H9 (cell line): ENCODE data around the gene EPB41L2. TPM values are rescaled to one million over a fixed set of nuclear protein-coding genes. Genes with fewer than 3 reads are reported as not detected.

Source experiments
- DNase-seq: peaks from one replicate; pipeline ENCODE4 v3.0.0-alpha.2; 2017
- H2AFZ ChIP-seq: one replicate; pipeline ENCODE4 v1.6.1; 2013; ENCODE audit warnings: mild to moderate bottlenecking, low read length, control low read depth, moderate library complexity
- H2AK5ac ChIP-seq: 2 replicates; pipeline ENCODE4 v1.6.1; 2013; ENCODE audit warnings: low read length, control low read depth, mixed read lengths; ENCODE audit not compliant: insufficient read length
- H2BK120ac ChIP-seq: one replicate; pipeline ENCODE4 v1.6.1; 2013; ENCODE audit warnings: low read depth, mild to moderate bottlenecking, low read length, control low read depth, inconsistent platforms; ENCODE audit not compliant: poor library complexity, severe bottlenecking
- H2BK12ac ChIP-seq: 2 replicates; pipeline ENCODE4 v1.6.1; 2013; ENCODE audit warnings: low read length, control low read depth, mixed read lengths, low read depth; ENCODE audit not compliant: insufficient read length
- H2BK15ac ChIP-seq: 2 replicates; pipeline ENCODE4 v1.6.1; 2013; ENCODE audit warnings: low read depth, low read length, control low read depth
- H2BK20ac ChIP-seq: one replicate; pipeline ENCODE4 v1.6.1; 2013; ENCODE audit warnings: low read depth, mild to moderate bottlenecking, low read length, control low read depth, inconsistent platforms; ENCODE audit not compliant: poor library complexity, severe bottlenecking
- H2BK5ac ChIP-seq: 2 replicates; pipeline ENCODE4 v1.6.1; 2013; ENCODE audit warnings: low read length, control low read depth, mixed read lengths; ENCODE audit not compliant: insufficient read length
- H3K14ac ChIP-seq: 2 replicates; pipeline ENCODE4 v1.6.1; 2013; ENCODE audit warnings: low read length, control low read depth; ENCODE audit not compliant: insufficient read depth
- H3K18ac ChIP-seq: 2 replicates; pipeline ENCODE4 v1.6.1; 2013; ENCODE audit warnings: low read depth, mild to moderate bottlenecking, mixed read lengths, low read length, control low read depth; ENCODE audit not compliant: insufficient read length
- H3K23ac ChIP-seq: 2 replicates; pipeline ENCODE4 v1.6.1; 2013; ENCODE audit warnings: low read length, control low read depth, mixed read lengths, low read depth; ENCODE audit not compliant: insufficient read length
- H3K23me2 ChIP-seq: 2 replicates; pipeline ENCODE4 v1.6.1; 2013; ENCODE audit warnings: low read depth, mild to moderate bottlenecking, mixed read lengths, low read length, control low read depth; ENCODE audit not compliant: insufficient read length, poor library complexity, severe bottlenecking
- H3K27ac ChIP-seq: 2 replicates; pipeline ENCODE4 v1.5.1; 2013; ENCODE audit warnings: low read length, control low read depth, mixed read lengths, low read depth; ENCODE audit not compliant: insufficient read length
- H3K27me3 ChIP-seq: 2 replicates; pipeline ENCODE4 v1.6.1; 2013; ENCODE audit warnings: low read length, control low read depth, inconsistent platforms; ENCODE audit not compliant: insufficient read depth
- H3K4ac ChIP-seq: 2 replicates; pipeline ENCODE4 v1.6.1; 2013; ENCODE audit warnings: low read depth, mild to moderate bottlenecking, control low read depth, inconsistent platforms, low read length, moderate library complexity
- H3K4me1 ChIP-seq: 2 replicates; pipeline ENCODE4 v1.6.1; 2013; ENCODE audit warnings: low read length, control low read depth, inconsistent platforms; ENCODE audit not compliant: insufficient read depth
- H3K4me2 ChIP-seq: 2 replicates; pipeline ENCODE4 v1.6.1; 2013; ENCODE audit warnings: low read length, control low read depth, mixed read lengths; ENCODE audit not compliant: insufficient read length, insufficient read depth
- H3K56ac ChIP-seq: 2 replicates; pipeline ENCODE4 v1.6.1; 2013; ENCODE audit warnings: low read depth, mild to moderate bottlenecking, mixed read lengths, low read length, control low read depth; ENCODE audit not compliant: insufficient read length
- H3K79me1 ChIP-seq: 2 replicates; pipeline ENCODE4 v1.6.1; 2013; ENCODE audit warnings: low read depth, mild to moderate bottlenecking, moderate library complexity, low read length, control low read depth, inconsistent platforms; ENCODE audit not compliant: insufficient read depth, poor library complexity, severe bottlenecking
- H3K79me2 ChIP-seq: 2 replicates; pipeline ENCODE4 v1.6.1; 2013; ENCODE audit warnings: low read length, control low read depth, inconsistent platforms; ENCODE audit not compliant: insufficient read depth
- H3K9ac ChIP-seq: 2 replicates; pipeline ENCODE4 v1.6.1; 2013; ENCODE audit warnings: low read length, control low read depth, mixed read lengths; ENCODE audit not compliant: insufficient read length; ENCODE audit errors: extremely low read depth
- H3K9me3 ChIP-seq: one replicate; pipeline ENCODE4 v1.6.1; 2013; ENCODE audit warnings: low read depth, low read length, inconsistent platforms; ENCODE audit not compliant: control insufficient read depth
- H3T11ph ChIP-seq: one replicate; pipeline ENCODE4 v1.6.1; 2013; ENCODE audit warnings: mild to moderate bottlenecking, low read length, control low read depth, inconsistent platforms
- H4K20me1 ChIP-seq: one replicate; pipeline ENCODE4 v1.6.1; 2013; ENCODE audit not compliant: control insufficient read depth, insufficient read length, insufficient read depth
- H4K5ac ChIP-seq: 2 replicates; pipeline ENCODE4 v1.6.1; 2013; ENCODE audit warnings: low read depth, mild to moderate bottlenecking, mixed read lengths, low read length, control low read depth; ENCODE audit not compliant: insufficient read length
- H4K8ac ChIP-seq: replicated peaks from 2 replicates; pipeline ENCODE4 v1.6.1; 2013; ENCODE audit warnings: low read length, control low read depth, mixed read lengths, low read depth; ENCODE audit not compliant: insufficient read length
- H4K91ac ChIP-seq: 2 replicates; pipeline ENCODE4 v1.6.1; 2013; ENCODE audit warnings: low read depth, mild to moderate bottlenecking, moderate library complexity, mixed read lengths, low read length, control low read depth; ENCODE audit not compliant: insufficient read length
- H3K27ac Mint-ChIP-seq, 3 experiments: 2 replicates in 2 of 3; 3 replicates in 1 of 3; pipeline ENCODE4 v1.8.0; 2020 to 2021; ENCODE audit warnings: mixed read lengths in 3 of 3, mild to moderate bottlenecking in 1 of 3, moderate library complexity in 1 of 3
- H3K27me3 Mint-ChIP-seq: 2 replicates; pipeline ENCODE4 v1.8.0; 2021; ENCODE audit warnings: low read depth, mild to moderate bottlenecking, moderate library complexity, mixed read lengths
- H3K36me3 Mint-ChIP-seq, 3 experiments: 2 replicates in 2 of 3; 3 replicates in 1 of 3; pipeline ENCODE4 v1.8.0; 2020 to 2021; ENCODE audit warnings: low read depth in 3 of 3, mixed read lengths in 3 of 3; ENCODE audit not compliant: insufficient read depth in 1 of 3
- H3K4me1 Mint-ChIP-seq, 2 experiments: 2 replicates each; pipeline ENCODE4 v1.8.0; 2020; ENCODE audit warnings: mixed read lengths in 2 of 2
- H3K4me3 Mint-ChIP-seq, 2 experiments: 2 replicates in 1 of 2; 3 replicates in 1 of 2; pipeline ENCODE4 v1.8.0; 2020 to 2021; ENCODE audit warnings: mild to moderate bottlenecking in 2 of 2, mixed read lengths in 2 of 2, moderate library complexity in 1 of 2
- H3K9me3 Mint-ChIP-seq, 2 experiments: 2 replicates in 1 of 2; 3 replicates in 1 of 2; pipeline ENCODE4 v1.8.0; 2020; ENCODE audit warnings: mild to moderate bottlenecking in 2 of 2, mixed read lengths in 2 of 2, moderate library complexity in 1 of 2
- CTCF ChIP-seq: fragments of 200-600 bp; sonication (generic); conservative IDR thresholded peaks from 3 replicates; pipeline ENCODE4 v1.8.0; 2021; ENCODE audit warnings: antibody characterized with exemption, mild to moderate bottlenecking
- WGBS: extraction: QIAGEN DNeasy Blood & Tissue Kit; methylation state at CpG from one replicate; pipeline ENCODE4 v1.1.7; 2013; ENCODE audit warnings: missing lambda C conversion rate, low lambda C conversion rate, mixed read lengths; ENCODE audit not compliant: insufficient read length; ENCODE audit errors: extremely low coverage; 5-methylcytosine and 5-hydroxymethylcytosine counted together
- total RNA-seq: library from RNA; stranded (reverse); gene quantifications from 2 replicates; pipeline ENCODE4 v1.2.1, GENCODE V29; 2021

The EPB41L2 gene
- total RNA-seq, 1 experiment from 2014 or later = 90.2 TPM

GRCh38 chr6:131033631-131034030 lies 29.4 kb downstream of the EPB41L2 start:
- Histone ChIP-seq H2BK15ac (no peak overlapping the region), H3K18ac (no peak overlapping the region), H3K9ac (no peak overlapping the region), H2BK20ac (no peak overlapping the region), H3K4me1 (no peaks in the 10 kb centered on the region), H3K23ac (no peak overlapping the region), H3T11ph (no peak overlapping the region), H3K79me2 (no peaks in the 10 kb centered on the region; the same call in 1 of the 2 replicates), H3K4ac (no peak overlapping the region), H2BK120ac (no peak overlapping the region), H4K5ac (no peak overlapping the region), H2AFZ (no peak overlapping the region), H3K27me3 (no peaks in the 10 kb centered on the region), H4K91ac (no peak overlapping the region), H3K56ac (no peak overlapping the region), H3K4me2 (no peak overlapping the region), H2BK5ac (no peak overlapping the region), H3K27ac (no peak overlapping the region), H3K79me1 (peaks cover 5% of the 10 kb centered on the region), H3K23me2 (no peaks in the 10 kb centered on the region), H4K8ac (no peak overlapping the region), H2BK12ac (no peak overlapping the region), H4K20me1 (no peaks in the 10 kb centered on the region), H3K14ac (no peak overlapping the region), H3K9me3 (no peaks in the 10 kb centered on the region), H2AK5ac (no peak overlapping the region)
- no peak for TF ChIP-seq CTCF
- Mint-ChIP-seq H3K27me3 (no peaks in the 10 kb centered on the region), H3K9me3 (no peaks in the 10 kb centered on the region), H3K27ac (no peak overlapping the region), H3K4me3 (no peak overlapping the region), H3K36me3 (no peaks in the 10 kb centered on the region), H3K4me1 (peaks cover 9 to 14% of the 10 kb centered on the region in 2 experiments)
- WGBS = no CpG with 5 or more reads among the region's 1 CpG
- no peak for DNase-seq
